ENCODE measurements around the gene PTPN1. TPM values are rescaled to one million over a fixed set of nuclear protein-coding genes. Genes with fewer than 3 reads are reported as not detected.
A peak's percentile ranks its signal among the peaks of the same experiment; 100 is the strongest.

The PTPN1 gene
- total and polyA plus RNA-seq, 2 of the 13 experiments (the other 11 are each of a cell fraction or from before 2014, with no cell fraction given) = 17.7 to 37.2 TPM

DNA sequence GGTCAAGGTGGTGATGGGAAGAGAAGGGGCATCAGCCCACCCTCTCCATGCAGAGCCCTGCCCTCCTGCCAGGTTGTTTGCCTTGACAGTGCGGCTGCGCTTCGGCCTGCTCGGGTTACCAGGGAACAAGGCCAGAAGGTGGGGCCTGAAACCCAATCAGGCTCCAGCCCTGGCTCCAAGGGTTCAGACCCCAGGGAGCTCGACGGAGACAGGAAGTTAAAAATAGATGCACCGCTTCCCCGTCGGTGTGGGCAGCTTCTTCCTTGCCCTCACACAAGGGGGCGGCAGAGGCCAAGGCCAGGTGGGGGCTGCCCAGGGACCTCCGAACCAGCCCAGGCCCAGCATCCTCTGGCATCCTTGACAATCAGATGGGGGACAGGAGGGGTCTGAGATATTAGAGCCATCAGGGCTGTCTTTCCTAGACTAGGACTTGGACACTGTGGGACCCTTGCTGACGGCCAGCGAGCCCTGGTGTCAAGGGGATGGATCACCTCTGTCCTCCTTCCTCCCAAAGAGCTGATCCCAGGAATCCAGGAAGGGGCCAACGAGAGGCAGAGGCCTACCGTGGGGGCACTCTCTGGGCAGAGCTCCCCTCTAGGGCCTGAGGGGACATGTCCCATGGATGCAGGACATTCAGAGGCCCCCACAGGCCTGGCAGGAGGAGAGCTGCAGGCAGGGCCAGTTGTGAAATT, 115.9 kb downstream of the PTPN1 start (continued):
- TF ChIP-seq ZSCAN29 (CRISPR knock-in tag; conservative IDR thresholded peaks at IDR 0.05) (peak; percentile 40; the same call in 1 of the 2 replicates), NR2F2 (IDR thresholded peaks at IDR 0.05; ENCODE audit: borderline replicate concordance, low read depth) (no peak), ERF (CRISPR knock-in tag; IDR thresholded peaks at IDR 0.05) (peak; percentile 47; the same call in 1 of the 2 replicates), ATF4 (CRISPR knock-in tag; IDR thresholded peaks at IDR 0.05) (no peak), ZFP36L1 (CRISPR knock-in tag; IDR thresholded peaks at IDR 0.05) (no peak), ZNF354B (CRISPR knock-in tag; IDR thresholded peaks at IDR 0.05) (no peak), RBM39 (IDR thresholded peaks at IDR 0.05; ENCODE audit: low read depth, low read length, poor library complexity, severe bottlenecking) (no peak), NR1H2 (CRISPR knock-in tag; IDR thresholded peaks at IDR 0.05; ENCODE audit: borderline replicate concordance, low read depth) (no peak), ZNF724P (CRISPR knock-in tag; IDR thresholded peaks at IDR 0.05; ENCODE audit: borderline replicate concordance) (no peak), WIZ (CRISPR knock-in tag; IDR thresholded peaks at IDR 0.05) (no peak; the same call in 1 of the 2 replicates), PAF1 (CRISPR knock-in tag; IDR thresholded peaks at IDR 0.05) (no peak), SRF (IDR thresholded peaks at IDR 0.05; ENCODE audit: low read depth, low read length) (no peak)
- TF ChIP-seq, protein P1, sequence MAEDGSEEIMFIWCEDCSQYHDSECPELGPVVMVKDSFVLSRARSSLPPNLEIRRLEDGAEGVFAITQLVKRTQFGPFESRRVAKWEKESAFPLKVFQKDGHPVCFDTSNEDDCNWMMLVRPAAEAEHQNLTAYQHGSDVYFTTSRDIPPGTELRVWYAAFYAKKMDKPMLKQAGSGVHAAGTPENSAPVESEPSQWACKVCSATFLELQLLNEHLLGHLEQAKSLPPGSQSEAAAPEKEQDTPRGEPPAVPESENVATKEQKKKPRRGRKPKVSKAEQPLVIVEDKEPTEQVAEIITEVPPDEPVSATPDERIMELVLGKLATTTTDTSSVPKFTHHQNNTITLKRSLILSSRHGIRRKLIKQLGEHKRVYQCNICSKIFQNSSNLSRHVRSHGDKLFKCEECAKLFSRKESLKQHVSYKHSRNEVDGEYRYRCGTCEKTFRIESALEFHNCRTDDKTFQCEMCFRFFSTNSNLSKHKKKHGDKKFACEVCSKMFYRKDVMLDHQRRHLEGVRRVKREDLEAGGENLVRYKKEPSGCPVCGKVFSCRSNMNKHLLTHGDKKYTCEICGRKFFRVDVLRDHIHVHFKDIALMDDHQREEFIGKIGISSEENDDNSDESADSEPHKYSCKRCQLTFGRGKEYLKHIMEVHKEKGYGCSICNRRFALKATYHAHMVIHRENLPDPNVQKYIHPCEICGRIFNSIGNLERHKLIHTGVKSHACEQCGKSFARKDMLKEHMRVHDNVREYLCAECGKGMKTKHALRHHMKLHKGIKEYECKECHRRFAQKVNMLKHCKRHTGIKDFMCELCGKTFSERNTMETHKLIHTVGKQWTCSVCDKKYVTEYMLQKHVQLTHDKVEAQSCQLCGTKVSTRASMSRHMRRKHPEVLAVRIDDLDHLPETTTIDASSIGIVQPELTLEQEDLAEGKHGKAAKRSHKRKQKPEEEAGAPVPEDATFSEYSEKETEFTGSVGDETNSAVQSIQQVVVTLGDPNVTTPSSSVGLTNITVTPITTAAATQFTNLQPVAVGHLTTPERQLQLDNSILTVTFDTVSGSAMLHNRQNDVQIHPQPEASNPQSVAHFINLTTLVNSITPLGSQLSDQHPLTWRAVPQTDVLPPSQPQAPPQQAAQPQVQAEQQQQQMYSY (CRISPR knock-in tag; IDR thresholded peaks at IDR 0.05) = no peak
- TF ChIP-seq, protein P2, sequence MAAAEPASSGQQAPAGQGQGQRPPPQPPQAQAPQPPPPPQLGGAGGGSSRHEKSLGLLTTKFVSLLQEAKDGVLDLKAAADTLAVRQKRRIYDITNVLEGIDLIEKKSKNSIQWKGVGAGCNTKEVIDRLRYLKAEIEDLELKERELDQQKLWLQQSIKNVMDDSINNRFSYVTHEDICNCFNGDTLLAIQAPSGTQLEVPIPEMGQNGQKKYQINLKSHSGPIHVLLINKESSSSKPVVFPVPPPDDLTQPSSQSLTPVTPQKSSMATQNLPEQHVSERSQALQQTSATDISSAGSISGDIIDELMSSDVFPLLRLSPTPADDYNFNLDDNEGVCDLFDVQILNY (CRISPR knock-in tag; conservative IDR thresholded peaks at IDR 0.05) = no peak
